Fibroblast of peridontal ligament (primary cell): ENCODE measurements around the gene TBCA.
A peak's percentile ranks its signal among the peaks of the same experiment; 100 is the strongest.

Experiments
- DNase-seq: peaks from one replicate; pipeline ENCODE4 v3.0.0-alpha.2; 2010; ENCODE audit errors: extremely low read depth

The TBCA gene

GRCh38 chr5:77775790-77776553 lies at the start of gene TBCA:
Gene TBCA, minus strand, starts transcription at chr5:77776339. Its CDS starts 82 bp downstream, at chr5:77776257.
- peak; percentile 91 for DNase-seq

- no peak for DNase-seq
Measured at GRCh38 chr5:77824981-77825380, 48.8 kb upstream of the TBCA start.

GRCh38 chr5:77816686-77817085 lies 40.5 kb upstream of the TBCA start:
- no peak for DNase-seq

GRCh38 chr5:77812926-77813589 lies 36.9 kb upstream of the TBCA start:
- DNase-seq: no peak

- DNase-seq: peak; percentile 17
Measured at GRCh38 chr5:77806213-77806843, 30.2 kb upstream of the TBCA start.

GRCh38 chr5:77798456-77798855 lies 22.3 kb upstream of the TBCA start:
- DNase-seq: no peak

- DNase-seq: no peak
Measured at GRCh38 chr5:77797136-77797535, 21.0 kb upstream of the TBCA start.

GRCh38 chr5:77795846-77796245 lies 19.7 kb upstream of the TBCA start:
- DNase-seq: no peak

GRCh38 chr5:77795268-77795667 lies 19.1 kb upstream of the TBCA start:
- no peak for DNase-seq

- no peak for DNase-seq
Measured at GRCh38 chr5:77791926-77792325, 15.8 kb upstream of the TBCA start.

- DNase-seq: no peak
Measured at GRCh38 chr5:77791356-77791755, 15.2 kb upstream of the TBCA start.

- no peak for DNase-seq
Measured at GRCh38 chr5:77785229-77785628, 9.1 kb upstream of the TBCA start.

GRCh38 chr5:77784735-77785134 lies 8.6 kb upstream of the TBCA start:
- DNase-seq: no peak

- DNase-seq: no peak
Measured at GRCh38 chr5:77781076-77781475, 4.9 kb upstream of the TBCA start.

GRCh38 chr5:77778881-77779438 lies 2.8 kb upstream of the TBCA start:
- DNase-seq: no peak

- no peak for DNase-seq
Measured at GRCh38 chr5:77778398-77778797, 2.3 kb upstream of the TBCA start.

GRCh38 chr5:77777911-77778310 lies 1.8 kb upstream of the TBCA start:
- no peak for DNase-seq

GRCh38 chr5:77777281-77777892 lies 1.2 kb upstream of the TBCA start:
- no peak for DNase-seq

GRCh38 chr5:77776554-77777206 lies 541 bp upstream of the TBCA start:
- DNase-seq: no peak

GRCh38 chr5:77774981-77775789 lies 954 bp downstream of the TBCA start:
- peak; percentile 63 for DNase-seq
